OCI-M2 (cell line): ENCODE results near the gene AP5Z1.

Experiments used
- DNase-seq: peaks from one replicate; lab custom pipeline; 2025; ENCODE audit not compliant: unreplicated experiment; lab: John Stamatoyannopoulos, UW

Gene AP5Z1

DNA sequence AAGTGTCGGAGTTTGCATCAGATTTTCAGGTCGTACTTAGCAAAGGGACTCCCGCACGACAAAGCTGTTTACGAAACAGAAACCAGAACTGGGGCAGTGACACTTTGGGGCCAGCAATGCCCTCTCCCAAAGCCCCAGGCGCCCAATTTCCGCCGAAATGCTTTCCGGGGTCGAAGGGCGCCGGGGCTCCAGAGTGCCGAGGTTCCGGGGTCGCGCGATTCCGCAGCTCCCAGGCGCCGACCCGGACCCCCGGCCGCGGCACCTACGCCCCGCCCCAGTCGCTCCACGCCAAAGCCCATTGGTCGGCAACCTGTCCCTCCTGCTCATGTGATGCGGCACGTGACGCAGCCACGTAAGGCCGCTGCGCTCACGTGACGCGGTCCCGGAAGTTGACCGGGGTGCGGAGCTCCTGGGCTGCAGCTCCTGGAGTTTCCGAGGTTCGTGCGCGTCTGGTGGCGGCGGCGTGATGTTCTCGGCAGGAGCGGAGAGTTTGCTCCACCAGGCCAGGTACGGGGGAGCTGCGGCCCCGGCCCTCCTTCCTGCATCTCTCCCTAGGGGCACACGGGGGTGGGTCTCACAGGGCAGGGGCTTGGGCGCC, at the start of gene AP5Z1:
AP5Z1 (plus strand) TSS at position 374 of the 598 bp plus-strand sequence; CDS start at position 467, 93 bp downstream.
- DNase-seq = peak; percentile 15

GRCh38 chr7:4725850-4726450, 49.5 kb upstream of the AP5Z1 start:
- DNase-seq = no peak

- no peak for DNase-seq
Observed at GRCh38 chr7:4726566-4726965, 48.9 kb upstream of the AP5Z1 start.

DNA sequence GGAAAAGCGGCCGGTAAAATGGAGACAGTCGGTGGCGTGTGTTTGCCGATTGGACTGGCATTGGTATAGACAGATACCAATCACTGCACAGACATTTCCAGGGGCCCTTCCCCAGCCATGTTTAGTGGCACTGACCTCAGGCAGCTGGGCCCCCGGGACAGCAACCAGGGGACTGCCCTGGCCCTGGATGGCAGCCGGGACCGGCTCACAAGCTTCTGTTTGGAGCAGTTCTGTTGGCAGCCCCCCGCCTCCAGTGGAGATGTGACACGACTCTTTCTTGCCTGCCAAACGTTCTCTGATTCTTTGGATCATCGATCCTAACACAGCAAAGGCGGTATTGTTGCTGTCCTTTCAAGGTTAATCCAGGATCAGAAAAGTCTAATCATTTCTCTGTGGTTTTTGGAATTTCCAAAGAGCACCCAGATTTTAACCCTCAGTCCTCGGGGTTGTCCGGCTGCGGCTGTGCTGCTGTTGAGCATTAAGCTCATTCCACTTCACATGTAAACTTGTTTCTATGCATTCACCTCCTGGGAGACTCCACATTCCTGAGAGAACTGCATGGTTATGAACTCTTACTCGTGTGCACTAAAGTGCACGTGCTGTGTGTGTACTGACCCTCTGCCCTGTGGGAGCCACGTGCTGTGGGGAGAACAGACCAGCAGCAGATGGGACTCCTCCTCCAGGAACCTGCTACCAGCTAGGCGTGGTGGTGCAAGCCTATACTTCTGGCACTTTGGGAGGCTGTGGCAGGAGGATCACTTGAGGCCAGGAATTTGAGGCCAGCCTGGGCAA, 47.3 kb upstream of the AP5Z1 start:
- no peak for DNase-seq

- DNase-seq = no peak
Observed at GRCh38 chr7:4729266-4729665, 46.2 kb upstream of the AP5Z1 start.

- DNase-seq = no peak
Observed at GRCh38 chr7:4730276-4730675, 45.1 kb upstream of the AP5Z1 start.

- no peak for DNase-seq
Observed at GRCh38 chr7:4730971-4731370, 44.5 kb upstream of the AP5Z1 start.

DNA sequence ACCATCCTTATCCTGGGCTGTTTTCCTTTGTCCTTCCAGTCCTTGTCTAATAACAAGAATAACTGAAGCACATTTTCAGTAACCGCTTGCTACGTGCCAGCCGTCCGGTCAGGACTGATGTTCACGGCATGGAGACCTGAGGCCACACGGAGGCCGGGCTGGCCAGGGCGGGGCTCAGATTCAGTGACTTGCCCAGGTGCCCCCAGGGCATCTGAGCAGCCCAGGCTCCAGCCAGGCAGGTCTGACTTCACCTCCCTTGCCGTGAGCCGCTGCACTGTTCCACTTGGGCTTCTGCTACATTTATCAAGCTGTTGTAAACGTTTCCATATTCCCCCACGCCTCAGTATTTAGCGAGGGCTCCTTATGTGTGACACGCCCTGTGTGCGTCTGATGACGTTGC, 43.6 kb upstream of the AP5Z1 start:
- no peak for DNase-seq

- DNase-seq = no peak
Observed at GRCh38 chr7:4733936-4734528, 41.4 kb upstream of the AP5Z1 start.

GRCh38 chr7:4734587-4735345, 40.7 kb upstream of the AP5Z1 start:
- no peak for DNase-seq

DNA sequence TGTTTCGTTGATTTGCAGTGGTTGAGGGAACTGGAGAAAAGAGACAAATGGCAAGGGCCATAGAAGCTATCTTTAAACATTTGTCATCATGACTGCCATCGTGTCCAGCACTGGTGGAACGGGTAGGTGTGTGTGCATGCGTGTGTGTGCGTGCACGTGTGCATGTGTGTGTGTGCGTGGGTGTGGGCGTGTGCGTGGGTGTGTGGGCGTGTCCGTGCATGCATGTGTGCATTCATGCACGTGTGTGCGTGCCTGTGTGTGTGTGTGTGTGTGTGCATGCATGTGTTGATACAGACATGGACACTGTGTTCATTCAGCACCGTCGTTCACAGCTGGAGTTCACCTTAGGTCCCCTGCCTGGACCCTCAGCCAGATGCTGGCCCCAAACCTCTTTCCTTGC, 38.1 kb upstream of the AP5Z1 start:
- no peak for DNase-seq

GRCh38 chr7:4738711-4739527, 36.5 kb upstream of the AP5Z1 start:
- DNase-seq = no peak

DNA sequence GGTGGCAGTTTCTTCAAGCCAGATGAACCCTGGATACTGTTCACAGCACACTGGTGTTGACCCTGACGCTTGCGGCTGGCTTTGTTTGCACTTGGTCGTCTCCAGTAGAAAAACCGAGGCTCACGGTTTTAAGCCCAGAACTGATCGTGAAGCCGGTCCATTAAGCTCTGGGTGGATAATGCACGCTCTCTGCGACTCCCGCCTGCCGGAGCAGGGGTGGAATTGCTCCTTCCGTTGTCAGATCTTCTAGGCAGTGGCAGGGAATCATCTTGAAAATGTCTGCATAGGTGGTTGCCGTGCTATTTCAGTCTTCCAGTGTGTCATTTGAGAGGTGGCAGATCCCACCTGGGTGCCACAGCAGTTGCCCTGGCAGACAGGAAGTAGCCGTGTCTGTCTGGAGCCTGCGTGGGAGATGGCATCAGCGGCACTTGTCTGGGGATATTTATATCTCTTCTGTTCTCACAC, 35.9 kb upstream of the AP5Z1 start:
- DNase-seq = no peak

DNA sequence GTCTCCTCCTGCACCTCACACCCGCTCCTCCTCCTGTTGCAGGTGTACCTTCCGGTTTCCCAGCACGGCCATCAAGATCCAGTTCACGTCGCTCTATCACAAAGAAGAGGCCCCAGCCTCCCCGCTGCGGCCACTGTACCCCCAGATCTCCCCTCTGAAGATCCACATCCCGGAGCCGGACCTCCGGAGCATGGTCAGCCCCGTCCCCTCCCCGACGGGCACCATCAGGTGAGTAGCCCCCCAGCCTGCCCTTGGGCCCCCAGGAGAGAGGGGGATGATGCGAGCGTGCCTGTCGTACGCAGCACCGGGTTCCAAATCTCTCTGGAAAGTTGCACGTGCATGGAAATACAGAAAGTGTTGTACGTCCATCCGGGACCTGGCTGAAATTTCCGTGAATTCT, 34.6 kb upstream of the AP5Z1 start:
- DNase-seq = no peak

DNA sequence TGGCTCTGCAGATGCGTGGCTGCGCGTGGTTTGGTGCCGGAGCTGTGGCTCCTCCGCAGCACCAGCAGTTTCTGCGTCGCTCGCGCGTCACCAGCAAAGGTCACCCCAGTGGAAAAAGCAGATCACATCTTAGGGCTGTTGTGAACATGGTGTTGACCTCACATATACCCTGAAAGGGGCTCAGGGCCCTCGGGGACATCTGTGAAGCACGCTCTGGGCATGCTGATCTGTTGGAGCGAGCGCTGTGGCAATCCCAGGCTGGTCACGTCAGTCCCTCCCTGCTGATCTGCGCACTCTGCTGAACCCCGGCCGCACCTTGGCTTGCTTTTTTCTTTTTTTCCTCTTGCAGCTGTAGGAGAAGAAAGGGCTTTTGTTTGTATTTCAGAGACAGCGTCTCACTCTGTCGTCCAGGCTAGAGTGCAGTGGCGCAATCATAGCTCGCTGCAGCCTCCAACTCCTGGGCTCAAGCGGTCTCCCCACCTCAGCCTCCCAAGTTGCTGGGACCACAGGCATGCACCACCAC, 33.3 kb upstream of the AP5Z1 start:
- DNase-seq = no peak

DNA sequence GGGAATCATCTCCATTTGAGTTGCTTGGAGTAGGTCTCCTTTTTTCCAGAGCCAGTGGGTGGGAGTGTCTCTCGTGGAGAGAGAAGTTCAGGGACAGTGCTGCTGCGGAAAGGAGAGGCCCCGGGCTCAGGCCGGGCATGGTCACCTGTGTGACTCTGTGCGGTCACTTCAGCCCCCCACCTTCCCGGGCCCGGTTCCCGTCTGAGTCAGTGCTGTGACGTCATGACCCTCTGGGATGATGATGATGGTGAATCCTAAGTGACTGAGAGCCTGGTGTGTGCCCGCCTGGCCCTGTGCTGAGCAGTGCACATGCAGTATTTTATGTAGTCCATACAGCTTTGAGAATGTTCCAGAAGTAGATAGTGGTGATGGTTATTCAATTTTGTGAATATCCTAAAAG, 32.6 kb upstream of the AP5Z1 start:
- DNase-seq = no peak

GRCh38 chr7:4744391-4745264, 30.8 kb upstream of the AP5Z1 start:
- DNase-seq = peak; percentile 14

- no peak for DNase-seq
Observed at GRCh38 chr7:4745265-4745919, 30.0 kb upstream of the AP5Z1 start.
